OCI-LY3 (cell line): Measurements from ENCODE around the gene AGAP1.

Experiments
- CTCF ChIP-seq: fragments of 200-600, 300-600 bp; sonication (generic); IDR thresholded peaks from 2 replicates; pipeline ENCODE4 v1.5.1; 2014; ENCODE audit warnings: antibody characterized with exemption, low read length, low read depth
- EZH2phosphoT487 ChIP-seq: fragments of 200-600 bp; shearing (Covaris generic); IDR thresholded peaks from 2 replicates; pipeline ENCODE4 v1.6.1; 2018; ENCODE audit warnings: antibody characterized with exemption, mixed run types, low read depth

GRCh38 chr2:235506291-235506996 lies 12.6 kb downstream of the AGAP1 start:
- TF ChIP-seq CTCF (no peak), EZH2phosphoT487 (no peak)
